Colonic mucosa (tissue), 4 donors: Measurements from ENCODE around the gene HORMAD2. TPM values are rescaled to one million over a fixed set of nuclear protein-coding genes. Genes with fewer than 3 reads are reported as not detected.
"Not testable (repeated sequence)": the region's sequence is repeated elsewhere in the genome, so short reads cannot be mapped to it uniquely, and the experiment has no call there.

ENCODE experiments used
- DNase-seq: peaks from one replicate; pipeline ENCODE4 v3.0.0-alpha.2; 2020
- H3K27ac ChIP-seq: fragments of 200-600 bp; one replicate; pipeline ENCODE4 v1.8.0; 2021
- H3K27me3 ChIP-seq: fragments of 200-600 bp; one replicate; pipeline ENCODE4 v1.8.0; 2021
- H3K36me3 ChIP-seq: fragments of 200-600 bp; one replicate; pipeline ENCODE4 v1.8.0; 2021
- H3K4me1 ChIP-seq: fragments of 200-600 bp; one replicate; pipeline ENCODE4 v1.8.0; 2021; ENCODE audit warnings: mild to moderate bottlenecking
- H3K4me3 ChIP-seq: fragments of 200-600 bp; one replicate; pipeline ENCODE4 v1.8.0; 2021
- H3K9ac ChIP-seq, 2 donors: one replicate each; pipeline ENCODE4 v1.7.0; 2013; ENCODE audit warnings: control low read depth in 2 of 2, low read depth in 2 of 2, low read length in 2 of 2
- H3K9me3 ChIP-seq: fragments of 200-600 bp; one replicate; pipeline ENCODE4 v1.8.0; 2021
- intact Hi-C: fragments of 100-400 bp; cut with DNase I; formaldehyde crosslinking; loops from one replicate; pipeline ENCODE4 v1.14.1; 2022
- total RNA-seq, 2 donors: library from RNA; stranded (reverse); fragmentation: NEBNext Ultra II Directional in 1 of 2; extraction: Animal tissue kit (Norgen Biotek cat#: 25700) in 1 of 2; gene quantifications; one replicate each; pipeline ENCODE4 v1.2.1, GENCODE V29; 2021
- TF ChIP-seq, protein P1 (sequence below): fragments of 200-600 bp; IDR thresholded peaks from one replicate; pipeline ENCODE4 v1.8.0; 2022; ENCODE audit warnings: antibody characterized with exemption, mild to moderate bottlenecking
- donor health status: healthy.
- donor health status: DM: no; HTN: no; CAD: no.
- donor health status: DM: no; HTN: no; CAD: no.

HORMAD2 gene
- total RNA-seq, 2 donors from 2014 or later = not detected

GRCh38 chr22:30056015-30056414, 24.2 kb upstream of the HORMAD2 start:
- intact Hi-C loops = no loop called here
- no peaks in the 10 kb centered on the region for H3K4me1 ChIP-seq
- H3K27ac ChIP-seq = no peak overlapping the region

GRCh38 chr22:30057375-30057774, 22.9 kb upstream of the HORMAD2 start:
- Histone ChIP-seq H3K9me3 (no peaks in the 10 kb centered on the region), H3K27me3 (no peaks in the 10 kb centered on the region), H3K36me3 (no peaks in the 10 kb centered on the region), H3K9ac (no peak overlapping the region), H3K4me3 (no peak overlapping the region), H3K27ac (no peak overlapping the region), H3K4me1 (no peaks in the 10 kb centered on the region)
- intact Hi-C loops = no loop called here
- TF ChIP-seq, protein P1, sequence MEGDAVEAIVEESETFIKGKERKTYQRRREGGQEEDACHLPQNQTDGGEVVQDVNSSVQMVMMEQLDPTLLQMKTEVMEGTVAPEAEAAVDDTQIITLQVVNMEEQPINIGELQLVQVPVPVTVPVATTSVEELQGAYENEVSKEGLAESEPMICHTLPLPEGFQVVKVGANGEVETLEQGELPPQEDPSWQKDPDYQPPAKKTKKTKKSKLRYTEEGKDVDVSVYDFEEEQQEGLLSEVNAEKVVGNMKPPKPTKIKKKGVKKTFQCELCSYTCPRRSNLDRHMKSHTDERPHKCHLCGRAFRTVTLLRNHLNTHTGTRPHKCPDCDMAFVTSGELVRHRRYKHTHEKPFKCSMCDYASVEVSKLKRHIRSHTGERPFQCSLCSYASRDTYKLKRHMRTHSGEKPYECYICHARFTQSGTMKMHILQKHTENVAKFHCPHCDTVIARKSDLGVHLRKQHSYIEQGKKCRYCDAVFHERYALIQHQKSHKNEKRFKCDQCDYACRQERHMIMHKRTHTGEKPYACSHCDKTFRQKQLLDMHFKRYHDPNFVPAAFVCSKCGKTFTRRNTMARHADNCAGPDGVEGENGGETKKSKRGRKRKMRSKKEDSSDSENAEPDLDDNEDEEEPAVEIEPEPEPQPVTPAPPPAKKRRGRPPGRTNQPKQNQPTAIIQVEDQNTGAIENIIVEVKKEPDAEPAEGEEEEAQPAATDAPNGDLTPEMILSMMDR = no peak
- DNase-seq = no peak

More at GRCh38 chr22:30056015-30056414, 24.2 kb upstream of the HORMAD2 start:
- Histone ChIP-seq H3K9me3 (no peaks in the 10 kb centered on the region), H3K27me3 (no peaks in the 10 kb centered on the region), H3K36me3 (no peaks in the 10 kb centered on the region), H3K9ac (no peak overlapping the region), H3K4me3 (no peak overlapping the region)
- DNase-seq = no peak
- TF ChIP-seq, protein P1 = no peak

DNA sequence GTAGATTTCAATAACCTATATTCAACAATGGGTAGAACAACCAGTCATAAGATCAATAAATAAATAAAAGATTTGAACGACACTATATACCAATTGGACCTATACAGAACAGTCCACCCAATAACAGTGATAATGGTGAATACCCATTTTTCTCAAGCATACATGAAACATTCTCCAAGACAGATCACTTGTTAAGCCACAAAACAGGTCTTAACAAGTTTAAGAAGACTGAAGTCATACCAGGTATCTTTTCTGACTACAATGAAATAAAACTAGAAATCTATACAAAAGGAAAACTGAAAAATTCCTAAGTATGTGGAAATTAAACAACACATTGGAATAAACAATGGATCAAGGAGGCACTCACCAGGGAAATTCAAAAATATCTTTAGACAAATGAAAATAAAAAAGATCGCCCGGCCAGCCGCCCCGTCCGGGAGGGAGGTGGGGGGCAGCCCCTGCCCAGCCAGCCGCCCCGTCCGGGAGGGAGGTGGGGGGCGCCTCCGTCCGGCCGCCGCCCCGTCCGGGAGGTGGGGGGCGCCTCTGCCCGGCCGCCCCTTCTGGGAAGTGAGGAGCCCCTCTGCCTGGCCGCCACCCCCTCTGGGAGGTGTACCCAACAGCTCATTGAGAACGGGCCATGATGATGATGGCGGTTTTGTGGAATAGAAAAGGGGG, 20.8 kb upstream of the HORMAD2 start:
- H3K9ac ChIP-seq, DNase-seq, intact Hi-C loops, H3K27me3 ChIP-seq, H3K4me1 ChIP-seq, H3K27ac ChIP-seq, H3K9me3 ChIP-seq, H3K4me3 ChIP-seq, H3K36me3 ChIP-seq: not testable (repeated sequence)

- intact Hi-C loops, H3K9ac ChIP-seq, H3K4me3 ChIP-seq, H3K27me3 ChIP-seq, H3K9me3 ChIP-seq, H3K36me3 ChIP-seq, DNase-seq, H3K4me1 ChIP-seq: not testable (repeated sequence)
- H3K27ac ChIP-seq = peak overlapping the region; percentile 77
These were observed 19.2 kb upstream of the HORMAD2 start for GRCh38 chr22:30061094-30061493.

- intact Hi-C loops = no loop called here
- Histone ChIP-seq H3K4me1 (no peaks in the 10 kb centered on the region), H3K27ac (peak overlapping the region; percentile 77), H3K9me3 (no peaks in the 10 kb centered on the region), H3K27me3 (no peaks in the 10 kb centered on the region), H3K36me3 (no peaks in the 10 kb centered on the region), H3K9ac (peak overlapping the region in 1 of 2 donors; percentile 49), H3K4me3 (no peak overlapping the region)
- DNase-seq = peak; percentile 50
- TF ChIP-seq, protein P1 = no peak
These were observed 18.0 kb upstream of the HORMAD2 start for GRCh38 chr22:30062259-30062658.

GRCh38 chr22:30062950-30063349, 17.3 kb upstream of the HORMAD2 start:
- H3K9me3 ChIP-seq = no peaks in the 10 kb centered on the region
- no peaks in the 10 kb centered on the region for H3K27me3 ChIP-seq
- no peak overlapping the region for H3K4me3 ChIP-seq
- intact Hi-C loops = no loop called here
- TF ChIP-seq, protein P1 = no peak
- H3K36me3 ChIP-seq = no peaks in the 10 kb centered on the region
- DNase-seq = peak; percentile 40
- peak overlapping the region; percentile 77 for H3K27ac ChIP-seq
- H3K9ac ChIP-seq = peak overlapping the region in 1 of 2 donors; percentile 49
- H3K4me1 ChIP-seq = no peaks in the 10 kb centered on the region
